HepG2 (cell line): ENCODE data around the gene GSTM1. TPM values are rescaled to one million over a fixed set of nuclear protein-coding genes. Genes with fewer than 3 reads are reported as not detected.
"Not testable (repeated sequence)": the region's sequence is repeated elsewhere in the genome, so short reads cannot be mapped to it uniquely, and the experiment has no call there.

ENCODE experiments used
- ATAC-seq: fragments of 200-7000 bp; cut with Tn5 transposase; 3 replicates; pipeline ENCODE4 v1.9.1; 2020; ENCODE audit warnings: mild to moderate bottlenecking, moderate library complexity
- BruUV-seq: library from RNA; stranded (reverse); fragments of 400-500 nt; replicated peaks from 2 replicates; lab custom pipeline; 2021; lab: Mats Ljungman, UMichigan
- CTCF ChIA-PET: fragments of 300-600 bp; formaldehyde crosslinking; extraction: SDS; loops from one replicate; lab custom pipeline; 2021; ENCODE audit warnings: low total read pairs, inconsistent platforms, low intra/inter-chr PET ratio; lab: Yijun Ruan, JAX
- POLR2A ChIA-PET: fragments of 350-600 bp; sonication (Branson Sonifier 250); formaldehyde crosslinking; loops from one replicate; lab custom pipeline; 2020; ENCODE audit warnings: antibody characterized with exemption, inconsistent platforms; lab: Yijun Ruan, JAX
- DNase-seq: peaks from one replicate; pipeline ENCODE4 v3.0.0-alpha.2; 2015; ENCODE audit warnings: low spot score
- FAIRE-seq: peaks from 3 replicates; lab custom pipeline; 2011; peaks lifted over from hg19 to GRCh38; lab: Jason Lieb, UNC
- H2AFZ ChIP-seq: one replicate; pipeline ENCODE4 v1.6.1; 2011; ENCODE audit warnings: low read length, inconsistent platforms
- H3K27ac ChIP-seq: fragments of 300-600 bp; 3 replicates; pipeline ENCODE4 v1.8.0; 2011; ENCODE audit warnings: mixed run types, mild to moderate bottlenecking, mixed read lengths, low read length, inconsistent platforms; ENCODE audit not compliant: insufficient read depth; ENCODE audit errors: extremely low read length
- H3K27me3 ChIP-seq, 2 experiments: fragments of 200-600 bp in 1 of 2; 2 replicates in 1 of 2; 3 replicates in 1 of 2; pipeline versions ENCODE4 v1.6.0 to v1.8.0; 2011; ENCODE audit warnings: low read length in 2 of 2, mild to moderate bottlenecking in 2 of 2, moderate library complexity in 2 of 2, inconsistent platforms in 1 of 2; ENCODE audit not compliant: insufficient read depth in 2 of 2, control insufficient read depth in 1 of 2
- H3K36me3 ChIP-seq, 2 experiments: fragments of 200-600 bp in 1 of 2; replicated peaks in 1 of 2; 2 replicates in 1 of 2; 3 replicates in 1 of 2; pipeline versions ENCODE4 v1.5.1 to v1.8.0; 2011; ENCODE audit warnings: low read length in 2 of 2, inconsistent platforms in 1 of 2; ENCODE audit not compliant: insufficient read depth in 2 of 2, control insufficient read depth in 1 of 2
- H3K4me1 ChIP-seq: 2 replicates; pipeline ENCODE4 v1.5.1; 2012; ENCODE audit warnings: low read length, inconsistent platforms; ENCODE audit not compliant: insufficient read depth
- H3K4me2 ChIP-seq: 2 replicates; pipeline ENCODE4 v1.6.0; 2011; ENCODE audit warnings: low read depth, low read length, inconsistent platforms
- H3K4me3 ChIP-seq, 3 experiments: fragments of 200-600 bp in 1 of 3; sonication (generic), shearing (Covaris generic) in 1 of 3; replicated peaks in 1 of 3; 2 replicates each; pipeline ENCODE4 v1.5.1; 2011 to 2016; ENCODE audit warnings: low read length in 3 of 3, inconsistent platforms in 2 of 3, low read depth in 2 of 3, mild to moderate bottlenecking in 2 of 3, control low read depth in 1 of 3, mixed read lengths in 1 of 3; ENCODE audit not compliant: insufficient read depth in 1 of 3
- H3K79me2 ChIP-seq: one replicate; pipeline ENCODE4 v1.6.1; 2011; ENCODE audit warnings: low read length, inconsistent platforms; ENCODE audit not compliant: insufficient read depth
- H3K9ac ChIP-seq: 2 replicates; pipeline ENCODE4 v1.6.0; 2011; ENCODE audit warnings: mild to moderate bottlenecking, low read depth, low read length, inconsistent platforms; ENCODE audit not compliant: insufficient read depth
- H3K9me3 ChIP-seq: 2 replicates; pipeline ENCODE4 v1.5.1; 2012; ENCODE audit warnings: mild to moderate bottlenecking, low read length
- H4K20me1 ChIP-seq: 2 replicates; pipeline ENCODE4 v1.6.0; 2011; ENCODE audit warnings: inconsistent platforms, mild to moderate bottlenecking, low read length, moderate library complexity; ENCODE audit not compliant: insufficient read depth
- GZF1 ChIP-seq: sonication (generic); formaldehyde crosslinking; IDR thresholded peaks from 2 replicates; pipeline ENCODE4 v1.5.1; 2020; ENCODE audit warnings: mild to moderate bottlenecking, missing genetic modification reagents
- MAFF ChIP-seq: IDR thresholded peaks from 2 replicates; pipeline ENCODE4 v1.6.1; 2011; ENCODE audit warnings: low read depth, low read length, improper control_type of control experiment
- MAFK ChIP-seq, 2 experiments: IDR thresholded peaks in 1 of 2; conservative IDR thresholded peaks in 1 of 2; 2 replicates each; pipeline ENCODE4 v1.6.1; 2011; ENCODE audit warnings: improper control_type of control experiment in 2 of 2, low read length in 2 of 2
- MZF1 ChIP-seq: sonication (generic); formaldehyde crosslinking; IDR thresholded peaks from 2 replicates; pipeline ENCODE4 v1.8.1; 2023; ENCODE audit warnings: mild to moderate bottlenecking, missing genetic modification reagents, borderline replicate concordance
- PRPF4 ChIP-seq: fragments of 200-400 bp; formaldehyde crosslinking; IDR thresholded peaks from 2 replicates; pipeline ENCODE4 v1.6.1; 2016; ENCODE audit warnings: low read length, low read depth; ENCODE audit not compliant: poor library complexity, severe bottlenecking
- RARG ChIP-seq: sonication (generic); formaldehyde crosslinking; IDR thresholded peaks from 2 replicates; pipeline ENCODE4 v1.4.0; 2020; ENCODE audit warnings: low read depth, mild to moderate bottlenecking, missing genetic modification reagents
- TEF ChIP-seq: sonication (generic); formaldehyde crosslinking; IDR thresholded peaks from 2 replicates; pipeline ENCODE4 v1.5.0; 2020; ENCODE audit warnings: missing genetic modification reagents
- ZNF33A ChIP-seq: sonication (generic); formaldehyde crosslinking; IDR thresholded peaks from 2 replicates; pipeline ENCODE4 v1.5.1; 2020; ENCODE audit warnings: missing genetic modification reagents, mild to moderate bottlenecking, moderate library complexity, borderline replicate concordance
- ZNF605 ChIP-seq: sonication (generic); formaldehyde crosslinking; IDR thresholded peaks from 2 replicates; pipeline ENCODE4 v1.8.0; 2022; ENCODE audit warnings: mild to moderate bottlenecking, missing genetic modification reagents
- ZNF83 ChIP-seq: sonication (generic); formaldehyde crosslinking; IDR thresholded peaks from 2 replicates; pipeline ENCODE4 v1.4.0; 2020; ENCODE audit warnings: missing genetic modification reagents, mild to moderate bottlenecking, borderline replicate concordance
- WGBS: methylation state at CpG from one replicate; pipeline ENCODE4 v1.1.6; 2017; ENCODE audit warnings: low lambda C conversion rate; 5-methylcytosine and 5-hydroxymethylcytosine counted together
- in situ Hi-C: cut with HindIII; loops from 2 replicates; pipeline ENCODE4 v1.10.0; 2017; ENCODE audit warnings: low pct_unique_long_range_greater_than_20kb; ENCODE audit not compliant: extremely low pct_ligation_motif_present
- intact Hi-C: fragments of 100-400 bp; cut with micrococcal nuclease; formaldehyde crosslinking; loops from one replicate; pipeline ENCODE4 v1.10.0; 2022; ENCODE audit not compliant: unreplicated experiment
- polyA plus RNA-seq, 8 experiments: library from polyadenylated mRNA; depleted of rRNA in 3 of 8; stranded (reverse) in 7 of 8; unstranded in 1 of 8; fragments of >200 nt; fragmentation: Illumina TruSeq in 4 of 8; extraction: Trizol in 4 of 8; gene quantifications; 2 replicates each; pipeline versions ENCODE4 v1.2.1 to v1.2.3, GENCODE V29; 2011 to 2016; ENCODE audit warnings: low read depth in 4 of 8, missing spikeins in 1 of 8, mixed read lengths in 1 of 8; ENCODE audit not compliant: insufficient read depth in 1 of 8
- total RNA-seq, 5 experiments: library from RNA; depleted of rRNA; stranded (reverse); fragments of >200 nt; fragmentation: Illumina TruSeq; extraction: Trizol; gene quantifications; 2 replicates each; pipeline ENCODE4 v1.2.3, GENCODE V29; 2016; ENCODE audit warnings: low read depth in 1 of 5

Gene GSTM1
- total and polyA plus RNA-seq, 2 of the 13 experiments (the other 11 are each of a cell fraction or from before 2014, with no cell fraction given), result 0.42 TPM; not detected in 1

DNA sequence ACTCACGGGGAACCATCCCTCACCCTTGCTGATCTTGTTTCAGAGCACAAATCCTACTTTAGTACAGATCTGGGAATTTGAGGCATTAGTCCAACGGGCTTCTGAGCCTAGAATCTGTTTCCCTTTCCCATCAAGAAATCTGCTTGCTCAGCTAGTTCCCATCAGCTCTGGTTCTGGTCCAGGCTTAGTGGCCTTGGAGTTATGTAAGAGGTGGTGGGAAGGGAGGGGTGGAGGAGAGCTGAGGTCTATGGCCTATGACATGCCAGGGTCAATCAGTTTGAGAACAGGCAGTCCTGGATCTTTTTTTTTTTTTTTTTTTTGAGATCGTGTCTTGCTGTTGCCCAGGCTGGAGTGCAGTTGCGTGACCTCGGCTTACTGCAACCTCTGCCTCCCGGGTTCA is 4.1 kb downstream of the GSTM1 start:
- 6% methylated on average over 5 of the region's 6 CpGs for WGBS
- no peak for TF ChIP-seq RARG (CRISPR knock-in tag)
- TF ChIP-seq PRPF4, result no peak
- no peak for TF ChIP-seq GZF1
- peak; percentile 41 to 55; a peak in 1 of 4 replicates for TF ChIP-seq MAFK (conservative IDR thresholded peaks at IDR 0.05 in 1 of 2, IDR thresholded peaks at IDR 0.05 in 1 of 2; ENCODE audit: low read length in 2 of 2)
- 0 out of 2 replicates have a peak, but pooled peaks have one; percentile 24 for TF ChIP-seq MAFF
- no peak for TF ChIP-seq ZNF605 (CRISPR knock-in tag)
- no peak for TF ChIP-seq MZF1 (CRISPR knock-in tag)
- TF ChIP-seq ZNF83, result no peak
- no peak for TF ChIP-seq ZNF33A
- no peak for TF ChIP-seq TEF
- no peak for DNase-seq
- Histone ChIP-seq H3K4me3 (no peak overlapping the region), H3K79me2 (no peaks in the 10 kb centered on the region), H3K4me1 (no peaks in the 10 kb centered on the region), H3K27ac (no peak overlapping the region), H4K20me1 (no peaks in the 10 kb centered on the region), H2AFZ (no peak overlapping the region), H3K9ac (no peak overlapping the region), H3K4me2 (no peak overlapping the region), H3K9me3 (no peaks in the 10 kb centered on the region), H3K36me3 (no peaks in the 10 kb centered on the region), H3K27me3 (no peaks in the 10 kb centered on the region)
- no peak for FAIRE-seq
- intact Hi-C loops (no loop called here), in situ Hi-C loops (no loop called here)
- no peak for ATAC-seq
- CTCF ChIA-PET, result no interaction called here
- POLR2A ChIA-PET, result no interaction called here
- no TSS peak for BruUV-seq

DNA sequence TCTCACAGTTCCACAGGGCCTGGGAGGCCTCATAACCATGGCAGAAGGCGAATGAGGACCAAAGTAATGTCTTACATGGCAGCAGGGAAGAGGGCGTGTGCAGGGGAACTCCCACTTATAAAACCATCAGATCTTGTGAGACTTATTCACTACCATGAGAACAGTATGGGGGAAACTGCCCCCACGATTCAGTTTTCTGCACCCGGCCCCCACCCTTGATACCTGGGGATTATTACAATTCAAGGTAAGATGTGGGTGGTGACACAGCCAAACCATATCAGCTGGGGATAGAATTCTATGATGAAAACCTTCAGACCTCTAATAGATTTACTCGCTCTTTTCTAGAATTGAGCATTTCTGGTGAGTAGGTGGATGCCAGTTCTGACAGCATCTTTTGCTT is 6.8 kb downstream of the GSTM1 start:
- intact Hi-C loops, BruUV-seq, H3K4me2 ChIP-seq, H4K20me1 ChIP-seq, H3K27ac ChIP-seq, POLR2A ChIA-PET, in situ Hi-C loops, ATAC-seq, CTCF ChIA-PET, H3K79me2 ChIP-seq, H3K9me3 ChIP-seq, FAIRE-seq, H3K27me3 ChIP-seq, H3K9ac ChIP-seq, H3K4me3 ChIP-seq, H3K36me3 ChIP-seq, H2AFZ ChIP-seq, DNase-seq, H3K4me1 ChIP-seq: not testable (repeated sequence)
- 75% methylated on average over 1 of the region's 5 CpGs for WGBS

DNA sequence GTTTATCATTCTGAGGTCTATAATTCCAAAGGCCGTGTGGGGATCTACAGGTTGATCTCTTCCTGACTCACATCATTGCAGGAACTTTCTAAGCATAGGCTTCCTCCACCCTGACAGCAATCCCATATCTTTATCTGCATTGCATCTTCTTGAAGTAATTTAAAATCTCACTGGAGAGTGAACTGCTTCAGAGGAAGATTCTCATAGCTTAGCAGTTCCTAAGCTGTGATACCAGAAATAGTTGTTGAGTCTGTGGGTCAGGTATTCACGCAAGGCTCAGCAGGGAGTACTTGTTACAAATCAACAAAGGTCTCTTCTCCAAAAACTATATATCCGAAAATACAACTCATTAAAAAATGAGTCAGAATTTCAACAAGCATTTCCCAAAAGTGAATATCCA is 7.5 kb downstream of the GSTM1 start:
- H3K79me2 ChIP-seq, H3K4me3 ChIP-seq, in situ Hi-C loops, H3K9ac ChIP-seq, intact Hi-C loops, H4K20me1 ChIP-seq, DNase-seq, H3K4me2 ChIP-seq, BruUV-seq, H3K27ac ChIP-seq, FAIRE-seq, H3K27me3 ChIP-seq, ATAC-seq, H2AFZ ChIP-seq, H3K9me3 ChIP-seq, H3K36me3 ChIP-seq, H3K4me1 ChIP-seq, CTCF ChIA-PET, POLR2A ChIA-PET: not testable (repeated sequence)
- 7% methylated on average over 3 of the region's 3 CpGs for WGBS
